Stimulated activated CD8-positive, alpha-beta memory T cell treated with anti-CD3 and anti-CD28 coated beads, Interleukin-7, amount 100 ng/mL, for 24 hours (primary cell): ENCODE measurements around the gene AKT1.

Experiments
- DNase-seq: peaks from one replicate; pipeline ENCODE4 v3.0.0-alpha.2; 2020; ENCODE audit warnings: low read depth

The AKT1 gene

GRCh38 chr14:104772707-104773504 lies 22.6 kb downstream of the AKT1 start:
- no peak for DNase-seq

- no peak for DNase-seq
Observed at GRCh38 chr14:104771918-104772706, 23.4 kb downstream of the AKT1 start.

- DNase-seq = no peak
Observed at GRCh38 chr14:104771374-104771773, 24.2 kb downstream of the AKT1 start.

GRCh38 chr14:104770851-104771272 lies 24.7 kb downstream of the AKT1 start:
- DNase-seq = no peak

- no peak for DNase-seq
Observed at GRCh38 chr14:104770072-104770579, 25.4 kb downstream of the AKT1 start.

- no peak for DNase-seq
Observed at GRCh38 chr14:104769324-104770071, 26.1 kb downstream of the AKT1 start.

- peak; percentile 87 for DNase-seq
Observed at GRCh38 chr14:104768437-104769323, 26.9 kb downstream of the AKT1 start.

GRCh38 chr14:104767634-104767918 lies 28.0 kb downstream of the AKT1 start:
- DNase-seq = no peak

- DNase-seq = no peak
Observed at GRCh38 chr14:104766863-104767633, 28.5 kb downstream of the AKT1 start.

GRCh38 chr14:104766256-104766862 lies 29.2 kb downstream of the AKT1 start:
- no peak for DNase-seq

- no peak for DNase-seq
Observed at GRCh38 chr14:104765517-104765916, 30.0 kb downstream of the AKT1 start.

GRCh38 chr14:104758981-104759969 lies 36.3 kb downstream of the AKT1 start:
- no peak for DNase-seq

- no peak for DNase-seq
Observed at GRCh38 chr14:104757681-104758392, 37.7 kb downstream of the AKT1 start.

- DNase-seq = no peak
Observed at GRCh38 chr14:104757238-104757585, 38.3 kb downstream of the AKT1 start.

GRCh38 chr14:104756477-104757237 lies 38.9 kb downstream of the AKT1 start:
- DNase-seq = no peak

- no peak for DNase-seq
Observed at GRCh38 chr14:104755621-104756020, 39.9 kb downstream of the AKT1 start.

- DNase-seq = no peak
Observed at GRCh38 chr14:104754213-104754851, 41.2 kb downstream of the AKT1 start.
